Measurements from ENCODE around the gene EN2. TPM values are rescaled to one million over a fixed set of nuclear protein-coding genes. Genes with fewer than 3 reads are reported as not detected.

Gene EN2
- total RNA-seq, 2 experiments from 2014 or later: not detected

DNA sequence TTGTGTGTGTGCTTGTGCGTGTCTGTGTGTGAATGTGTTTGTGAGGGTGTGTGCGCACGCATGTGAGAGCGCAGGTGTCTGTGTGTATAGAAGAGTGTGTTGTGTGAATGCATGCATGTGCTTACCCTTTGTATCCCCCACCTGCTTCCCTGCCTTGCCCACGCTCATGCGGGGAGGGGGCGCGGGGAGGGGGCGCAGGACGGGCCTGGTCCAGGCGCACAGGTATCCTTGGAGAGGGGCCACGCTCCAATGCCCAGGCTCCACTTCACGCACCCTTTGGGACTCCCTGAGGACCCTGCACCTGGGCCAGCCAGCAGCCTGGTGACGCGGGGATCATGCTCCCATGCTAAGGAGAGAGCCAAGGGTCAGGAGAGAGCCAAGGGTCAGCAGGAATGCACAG, 47.9 kb upstream of the EN2 start:
- no TSS peak for BruUV-seq (replicated peaks)
- DNase-seq (ENCODE audit: low spot score): no peak
- Histone ChIP-seq H3K36me3 (ENCODE audit: insufficient read depth, low read length) (no peaks in the 10 kb centered on the region), H3K9me3 (ENCODE audit: low read length) (no peaks in the 10 kb centered on the region), H3K4me1 (ENCODE audit: insufficient read depth, low read length, poor library complexity, severe bottlenecking) (no peaks in the 10 kb centered on the region), H3K9me2 (ENCODE audit: insufficient read depth, low read length) (no peaks in the 10 kb centered on the region), H3K79me2 (ENCODE audit: insufficient read depth, low read depth, low read length) (no peaks in the 10 kb centered on the region), H3K4me3 (ENCODE audit: low read depth, low read length, poor library complexity, severe bottlenecking) (no peak overlapping the region), H3K4me2 (ENCODE audit: low read length) (no peak overlapping the region), H2AFZ (ENCODE audit: low read length) (no peak overlapping the region), H3K27ac (ENCODE audit: low read depth, low read length, poor library complexity, severe bottlenecking) (no peak overlapping the region), H4K20me1 (ENCODE audit: insufficient read depth, low read length) (no peaks in the 10 kb centered on the region)
- intact Hi-C loops (cut with micrococcal nuclease; ENCODE audit: unreplicated experiment): no loop called here
- CTCF ChIA-PET (ENCODE audit: unreplicated experiment): no interaction called here
- POLR2A ChIA-PET: no interaction called here
- TF ChIP-seq, protein P1, sequence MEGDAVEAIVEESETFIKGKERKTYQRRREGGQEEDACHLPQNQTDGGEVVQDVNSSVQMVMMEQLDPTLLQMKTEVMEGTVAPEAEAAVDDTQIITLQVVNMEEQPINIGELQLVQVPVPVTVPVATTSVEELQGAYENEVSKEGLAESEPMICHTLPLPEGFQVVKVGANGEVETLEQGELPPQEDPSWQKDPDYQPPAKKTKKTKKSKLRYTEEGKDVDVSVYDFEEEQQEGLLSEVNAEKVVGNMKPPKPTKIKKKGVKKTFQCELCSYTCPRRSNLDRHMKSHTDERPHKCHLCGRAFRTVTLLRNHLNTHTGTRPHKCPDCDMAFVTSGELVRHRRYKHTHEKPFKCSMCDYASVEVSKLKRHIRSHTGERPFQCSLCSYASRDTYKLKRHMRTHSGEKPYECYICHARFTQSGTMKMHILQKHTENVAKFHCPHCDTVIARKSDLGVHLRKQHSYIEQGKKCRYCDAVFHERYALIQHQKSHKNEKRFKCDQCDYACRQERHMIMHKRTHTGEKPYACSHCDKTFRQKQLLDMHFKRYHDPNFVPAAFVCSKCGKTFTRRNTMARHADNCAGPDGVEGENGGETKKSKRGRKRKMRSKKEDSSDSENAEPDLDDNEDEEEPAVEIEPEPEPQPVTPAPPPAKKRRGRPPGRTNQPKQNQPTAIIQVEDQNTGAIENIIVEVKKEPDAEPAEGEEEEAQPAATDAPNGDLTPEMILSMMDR (conservative IDR thresholded peaks at IDR 0.05; ENCODE audit: low read length): no peak
- TF ChIP-seq EZH2phosphoT487 (IDR thresholded peaks at IDR 0.05; ENCODE audit: borderline replicate concordance, low read depth, low read length): no peak

DNA sequence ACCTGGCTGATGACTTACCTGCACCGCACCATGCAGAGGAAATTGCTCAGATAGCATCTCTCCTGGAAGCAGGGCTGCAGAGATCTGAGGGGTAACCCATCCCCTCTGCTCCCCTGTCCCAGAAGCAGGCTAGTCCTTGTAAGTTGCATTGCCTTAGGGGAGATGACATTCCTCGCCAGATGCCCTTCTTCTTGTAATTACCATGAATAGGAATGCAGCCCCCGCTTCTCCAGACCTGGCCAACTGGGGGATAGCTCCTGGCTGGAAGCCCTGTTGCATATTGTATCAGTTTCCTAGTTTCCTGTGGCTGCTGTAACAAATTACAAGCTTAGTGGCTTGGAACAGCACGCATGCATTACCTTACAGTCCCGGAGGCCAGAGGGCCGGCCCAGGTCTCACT, 47.5 kb upstream of the EN2 start:
- BruUV-seq (replicated peaks): no TSS peak
- DNase-seq (ENCODE audit: low spot score): no peak
- Histone ChIP-seq H4K20me1 (ENCODE audit: insufficient read depth, low read length) (no peaks in the 10 kb centered on the region), H3K4me2 (ENCODE audit: low read length) (no peak overlapping the region), H3K4me1 (ENCODE audit: insufficient read depth, low read length, poor library complexity, severe bottlenecking) (no peaks in the 10 kb centered on the region), H3K9me3 (ENCODE audit: low read length) (no peaks in the 10 kb centered on the region), H3K9me2 (ENCODE audit: insufficient read depth, low read length) (no peaks in the 10 kb centered on the region), H3K27ac (ENCODE audit: low read depth, low read length, poor library complexity, severe bottlenecking) (no peak overlapping the region), H3K36me3 (ENCODE audit: insufficient read depth, low read length) (no peaks in the 10 kb centered on the region), H3K4me3 (ENCODE audit: low read depth, low read length, poor library complexity, severe bottlenecking) (no peak overlapping the region), H2AFZ (ENCODE audit: low read length) (no peak overlapping the region), H3K79me2 (ENCODE audit: insufficient read depth, low read depth, low read length) (no peaks in the 10 kb centered on the region)
- intact Hi-C loops (cut with micrococcal nuclease; ENCODE audit: unreplicated experiment): no loop called here
- CTCF ChIA-PET (ENCODE audit: unreplicated experiment): no interaction called here
- TF ChIP-seq, protein P1 (conservative IDR thresholded peaks at IDR 0.05; ENCODE audit: low read length): no peak
- TF ChIP-seq EZH2phosphoT487 (IDR thresholded peaks at IDR 0.05; ENCODE audit: borderline replicate concordance, low read depth, low read length): no peak
- POLR2A ChIA-PET: no interaction called here

DNA sequence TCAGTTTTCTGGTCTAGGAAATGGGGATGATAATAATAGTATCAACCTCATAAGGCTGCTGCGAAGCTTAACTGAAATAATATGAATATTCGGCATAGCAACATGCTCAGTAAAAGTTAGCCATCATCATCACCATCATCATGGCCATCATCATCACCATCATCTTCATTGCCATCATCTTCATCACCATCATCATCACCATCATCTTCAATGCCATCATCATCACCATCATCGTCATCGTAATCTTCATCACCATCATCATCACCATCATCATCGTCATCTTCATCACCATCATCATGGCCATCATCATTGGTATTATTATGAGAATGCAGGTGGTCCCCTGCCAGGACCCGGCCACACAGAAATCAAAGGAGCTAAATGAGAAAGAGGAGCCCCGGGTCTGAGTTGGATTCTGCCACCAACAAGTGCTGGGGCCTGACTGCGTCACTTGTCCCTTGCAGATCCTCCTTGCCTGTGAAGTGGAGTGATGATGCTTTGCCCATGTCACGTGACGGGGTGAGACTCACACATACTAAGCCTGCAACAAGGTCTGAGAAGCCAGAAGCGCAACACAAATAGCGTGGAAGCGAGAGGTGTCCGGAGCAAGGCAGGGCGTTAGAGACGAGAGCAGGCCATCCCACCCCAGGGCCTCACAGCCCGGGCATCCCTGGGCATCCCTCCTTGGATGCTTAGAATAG, 46.1 kb upstream of the EN2 start:
- H3K36me3 ChIP-seq (ENCODE audit: insufficient read depth, low read length): no peaks in the 10 kb centered on the region
- intact Hi-C loops (cut with micrococcal nuclease; ENCODE audit: unreplicated experiment): no loop called here
- no peak for TF ChIP-seq EZH2phosphoT487 (IDR thresholded peaks at IDR 0.05; ENCODE audit: borderline replicate concordance, low read depth, low read length)
- TF ChIP-seq, protein P1 (conservative IDR thresholded peaks at IDR 0.05; ENCODE audit: low read length): no peak
- ChIA-PET CTCF (ENCODE audit: unreplicated experiment) (no interaction called here), POLR2A (no interaction called here)
- no peak overlapping the region for H2AFZ ChIP-seq (ENCODE audit: low read length)
- H3K9me2 ChIP-seq (ENCODE audit: insufficient read depth, low read length): no peaks in the 10 kb centered on the region
- no TSS peak for BruUV-seq (replicated peaks)
- no peaks in the 10 kb centered on the region for H3K79me2 ChIP-seq (ENCODE audit: insufficient read depth, low read depth, low read length)
- H3K4me3 ChIP-seq (ENCODE audit: low read depth, low read length, poor library complexity, severe bottlenecking): no peak overlapping the region
- no peaks in the 10 kb centered on the region for H4K20me1 ChIP-seq (ENCODE audit: insufficient read depth, low read length)
- no peak for DNase-seq (ENCODE audit: low spot score)
- H3K4me2 ChIP-seq (ENCODE audit: low read length): no peak overlapping the region
- H3K4me1 ChIP-seq (ENCODE audit: insufficient read depth, low read length, poor library complexity, severe bottlenecking): no peaks in the 10 kb centered on the region
- H3K9me3 ChIP-seq (ENCODE audit: low read length): no peaks in the 10 kb centered on the region
- H3K27ac ChIP-seq (ENCODE audit: low read depth, low read length, poor library complexity, severe bottlenecking): no peak overlapping the region

Data from OCI-LY7 (cell line).